Measurements from ENCODE around the gene COPB2. TPM values are rescaled to one million over a fixed set of nuclear protein-coding genes. Genes with fewer than 3 reads are reported as not detected.

COPB2 gene
- total and polyA plus RNA-seq, 2 experiments from 2014 or later: 156 to 170 TPM

- Histone ChIP-seq H3K4me2 (no peak overlapping the region), H3K27ac (no peak overlapping the region), H3K36me3 (replicated peaks; ENCODE audit: insufficient read depth, low read depth) (peaks cover 5% of the 10 kb centered on the region), H2AFZ (no peak overlapping the region), H3K4me3 (no peak overlapping the region), H3K9me3 (ENCODE audit: low read depth) (no peaks in the 10 kb centered on the region), H3K27me3 (no peaks in the 10 kb centered on the region), H4K20me1 (ENCODE audit: insufficient read depth, poor library complexity, severe bottlenecking) (no peaks in the 10 kb centered on the region), H3K79me2 (peaks cover 3% of the 10 kb centered on the region), H3K9me2 (replicated peaks; ENCODE audit: insufficient read depth) (no peaks in the 10 kb centered on the region), H3K4me1 (ENCODE audit: insufficient read depth) (no peaks in the 10 kb centered on the region)
- no peak for DNase-seq (ENCODE audit: low spot score)
- TF ChIP-seq CTCF (IDR thresholded peaks at IDR 0.05; ENCODE audit: poor library complexity) (no peak), EZH2phosphoT487 (IDR thresholded peaks at IDR 0.05; ENCODE audit: low read depth, severe bottlenecking, unreplicated experiment) (no peak), EZH2 (IDR thresholded peaks at IDR 0.05; ENCODE audit: borderline replicate concordance) (no peak)
- WGBS (ENCODE audit: low lambda C conversion rate, missing lambda C conversion rate): 94% methylated on average over 3 of the region's 3 CpGs
Observed at GRCh38 chr3:139358841-139359562, 30.4 kb downstream of the COPB2 start.

GRCh38 chr3:139357899-139358298, 31.5 kb downstream of the COPB2 start:
- H3K79me2 ChIP-seq: peaks cover 2% of the 10 kb centered on the region
- TF ChIP-seq EZH2 (IDR thresholded peaks at IDR 0.05; ENCODE audit: borderline replicate concordance): no peak
- TF ChIP-seq EZH2phosphoT487 (IDR thresholded peaks at IDR 0.05; ENCODE audit: low read depth, severe bottlenecking, unreplicated experiment): no peak
- TF ChIP-seq CTCF (IDR thresholded peaks at IDR 0.05; ENCODE audit: poor library complexity): no peak
- H3K36me3 ChIP-seq (replicated peaks; ENCODE audit: insufficient read depth, low read depth): peaks cover 5% of the 10 kb centered on the region
- no peak overlapping the region for H2AFZ ChIP-seq
- no peaks in the 10 kb centered on the region for H3K9me2 ChIP-seq (replicated peaks; ENCODE audit: insufficient read depth)
- H3K9me3 ChIP-seq (ENCODE audit: low read depth): no peaks in the 10 kb centered on the region
- WGBS (ENCODE audit: low lambda C conversion rate, missing lambda C conversion rate): 94% methylated on average over 4 of the region's 4 CpGs
- H3K27ac ChIP-seq: no peak overlapping the region
- H3K4me3 ChIP-seq: no peak overlapping the region
- H3K27me3 ChIP-seq: no peaks in the 10 kb centered on the region
- no peaks in the 10 kb centered on the region for H4K20me1 ChIP-seq (ENCODE audit: insufficient read depth, poor library complexity, severe bottlenecking)
- H3K4me1 ChIP-seq (ENCODE audit: insufficient read depth): no peaks in the 10 kb centered on the region
- H3K4me2 ChIP-seq: no peak overlapping the region
- DNase-seq (ENCODE audit: low spot score): no peak

- Histone ChIP-seq H2AFZ (no peak overlapping the region), H3K27me3 (no peaks in the 10 kb centered on the region), H3K9me2 (replicated peaks; ENCODE audit: insufficient read depth) (no peaks in the 10 kb centered on the region), H3K9me3 (ENCODE audit: low read depth) (no peaks in the 10 kb centered on the region), H3K4me2 (no peak overlapping the region), H4K20me1 (ENCODE audit: insufficient read depth, poor library complexity, severe bottlenecking) (no peaks in the 10 kb centered on the region), H3K27ac (no peak overlapping the region), H3K36me3 (replicated peaks; ENCODE audit: insufficient read depth, low read depth) (peaks cover 5% of the 10 kb centered on the region), H3K79me2 (peaks cover under 1% of the 10 kb centered on the region), H3K4me1 (ENCODE audit: insufficient read depth) (no peaks in the 10 kb centered on the region), H3K4me3 (no peak overlapping the region)
- TF ChIP-seq CTCF (IDR thresholded peaks at IDR 0.05; ENCODE audit: poor library complexity): no peak
- no peak for TF ChIP-seq EZH2phosphoT487 (IDR thresholded peaks at IDR 0.05; ENCODE audit: low read depth, severe bottlenecking, unreplicated experiment)
- TF ChIP-seq EZH2 (IDR thresholded peaks at IDR 0.05; ENCODE audit: borderline replicate concordance): no peak
- no peak for DNase-seq (ENCODE audit: low spot score)
- 78% methylated on average over 1 of the region's 1 CpG for WGBS (ENCODE audit: low lambda C conversion rate, missing lambda C conversion rate)
Observed at GRCh38 chr3:139355891-139356290, 33.6 kb downstream of the COPB2 start.

Measured in hepatocyte (in vitro differentiated cells).